ENCODE data around the gene RELCH. TPM values are rescaled to one million over a fixed set of nuclear protein-coding genes. Genes with fewer than 3 reads are reported as not detected.

RELCH gene
- total and polyA plus RNA-seq, 7 donors: 3.5 to 13.4 (median 9.8) TPM

DNA sequence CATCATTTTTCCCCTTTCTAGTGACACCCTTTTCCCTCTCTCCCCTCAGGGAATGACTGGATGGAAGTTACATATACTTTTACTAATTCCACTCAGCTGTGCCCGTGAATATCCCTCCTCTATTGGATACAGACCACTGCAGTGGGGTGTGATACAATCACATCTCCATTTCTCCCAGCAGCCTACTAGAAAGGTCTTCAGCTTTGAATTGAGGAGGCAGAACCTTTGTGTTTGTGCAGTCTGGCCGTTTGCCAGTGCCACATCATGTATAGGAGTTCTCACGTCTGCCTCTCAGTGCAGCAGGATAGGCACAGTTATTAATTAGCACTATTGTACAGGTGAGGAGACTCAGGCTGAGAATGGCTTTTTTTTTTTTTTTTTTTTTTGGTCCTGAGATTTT is 154.4 kb downstream of the RELCH start:
- H3K9me3 ChIP-seq: no peaks in the 10 kb centered on the region
- no peak overlapping the region for H3K27ac ChIP-seq
- no peak for ATAC-seq
- no peak for TF ChIP-seq CTCF (IDR thresholded peaks at IDR 0.05)
- 56 to 67% (median 59%) methylated on average over 3 of the region's 3 CpGs for WGBS, 3 donors
- H3K4me3 ChIP-seq: no peak overlapping the region
- no peak for DNase-seq
- H3K27me3 ChIP-seq (ENCODE audit: insufficient read depth in 3 of 3, low read length in 2 of 3): no peaks in the 10 kb centered on the region
- H3K36me3 ChIP-seq (ENCODE audit: insufficient read depth in 1 of 2, low read depth in 1 of 2): no peaks in the 10 kb centered on the region
- H3K4me1 ChIP-seq: no peaks in the 10 kb centered on the region
- intact Hi-C loops (cut with DNase I): no loop called here

DNA sequence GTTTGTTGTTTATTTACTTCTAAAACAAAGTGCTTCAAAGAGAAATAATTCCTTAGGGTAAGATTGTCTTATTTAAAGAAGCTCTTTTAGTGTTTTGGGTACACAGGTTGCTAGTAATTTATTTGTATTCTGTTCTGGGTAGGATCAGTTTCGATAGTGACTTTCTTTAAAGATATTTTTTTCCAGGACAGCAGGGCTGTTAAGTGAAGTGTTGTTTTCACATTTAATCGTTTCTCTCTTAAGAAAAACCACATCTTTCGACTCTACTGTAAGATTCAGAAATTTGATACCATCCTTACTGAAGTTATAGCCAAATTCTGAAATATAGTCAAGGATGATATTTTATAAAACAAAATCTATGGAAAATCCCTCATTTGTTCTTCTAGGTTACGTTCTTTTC is 155.8 kb downstream of the RELCH start:
- Histone ChIP-seq H3K27ac (no peak overlapping the region), H3K4me1 (no peaks in the 10 kb centered on the region), H3K27me3 (ENCODE audit: insufficient read depth in 3 of 3, low read length in 2 of 3) (no peaks in the 10 kb centered on the region), H3K4me3 (no peak overlapping the region), H3K9me3 (no peaks in the 10 kb centered on the region), H3K36me3 (ENCODE audit: insufficient read depth in 1 of 2, low read depth in 1 of 2) (no peaks in the 10 kb centered on the region)
- TF ChIP-seq CTCF (IDR thresholded peaks at IDR 0.05): no peak
- ATAC-seq: no peak
- no peak for DNase-seq
- intact Hi-C loops (cut with DNase I): no loop called here
- WGBS, 3 donors: 64 to 72% (median 67%) methylated on average over 4 of the region's 4 CpGs

DNA sequence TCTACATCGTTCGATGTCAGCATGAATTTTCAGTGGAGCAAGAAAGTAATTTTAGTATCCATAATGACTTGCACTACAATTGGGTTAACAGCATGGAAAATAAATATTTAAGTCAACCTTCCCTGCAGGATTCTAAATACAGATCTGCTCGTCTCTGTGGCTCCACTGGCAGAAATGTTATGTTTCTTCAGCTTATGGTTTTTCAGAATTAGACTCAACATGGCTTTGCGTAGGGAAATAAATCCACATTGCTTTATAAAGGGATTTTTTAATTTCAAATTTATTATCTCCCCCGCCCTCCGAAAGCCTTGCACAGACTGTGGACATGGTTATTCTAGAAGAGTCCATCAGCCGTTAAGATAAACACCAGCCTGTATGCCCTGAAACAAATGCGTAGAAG is 156.3 kb downstream of the RELCH start:
- no peaks in the 10 kb centered on the region for H3K36me3 ChIP-seq (ENCODE audit: insufficient read depth in 1 of 2, low read depth in 1 of 2)
- H3K4me3 ChIP-seq: no peak overlapping the region
- no peaks in the 10 kb centered on the region for H3K9me3 ChIP-seq
- 88 to 90% (median 89%) methylated on average over 8 of the region's 8 CpGs for WGBS, 3 donors
- no peaks in the 10 kb centered on the region for H3K4me1 ChIP-seq
- DNase-seq (no peak), ATAC-seq (no peak)
- H3K27me3 ChIP-seq (ENCODE audit: insufficient read depth in 3 of 3, low read length in 2 of 3): no peaks in the 10 kb centered on the region
- H3K27ac ChIP-seq: no peak overlapping the region
- TF ChIP-seq CTCF (IDR thresholded peaks at IDR 0.05): no peak
- intact Hi-C loops (cut with DNase I): no loop called here

- no peaks in the 10 kb centered on the region for H3K4me1 ChIP-seq
- H3K9me3 ChIP-seq: no peaks in the 10 kb centered on the region
- ATAC-seq (no peak), DNase-seq (no peak)
- no peak overlapping the region for H3K4me3 ChIP-seq
- intact Hi-C loops (cut with DNase I): no loop called here
- 89 to 93% (median 92%) methylated on average over 2 of the region's 2 CpGs for WGBS, 3 donors
- no peak for TF ChIP-seq CTCF (IDR thresholded peaks at IDR 0.05)
- no peaks in the 10 kb centered on the region for H3K27me3 ChIP-seq (ENCODE audit: insufficient read depth in 3 of 3, low read length in 2 of 3)
- H3K27ac ChIP-seq: no peak overlapping the region
- H3K36me3 ChIP-seq (ENCODE audit: insufficient read depth in 1 of 2, low read depth in 1 of 2): no peaks in the 10 kb centered on the region
These were observed 158.9 kb downstream of the RELCH start for GRCh38 chr18:62345909-62346308.

DNA sequence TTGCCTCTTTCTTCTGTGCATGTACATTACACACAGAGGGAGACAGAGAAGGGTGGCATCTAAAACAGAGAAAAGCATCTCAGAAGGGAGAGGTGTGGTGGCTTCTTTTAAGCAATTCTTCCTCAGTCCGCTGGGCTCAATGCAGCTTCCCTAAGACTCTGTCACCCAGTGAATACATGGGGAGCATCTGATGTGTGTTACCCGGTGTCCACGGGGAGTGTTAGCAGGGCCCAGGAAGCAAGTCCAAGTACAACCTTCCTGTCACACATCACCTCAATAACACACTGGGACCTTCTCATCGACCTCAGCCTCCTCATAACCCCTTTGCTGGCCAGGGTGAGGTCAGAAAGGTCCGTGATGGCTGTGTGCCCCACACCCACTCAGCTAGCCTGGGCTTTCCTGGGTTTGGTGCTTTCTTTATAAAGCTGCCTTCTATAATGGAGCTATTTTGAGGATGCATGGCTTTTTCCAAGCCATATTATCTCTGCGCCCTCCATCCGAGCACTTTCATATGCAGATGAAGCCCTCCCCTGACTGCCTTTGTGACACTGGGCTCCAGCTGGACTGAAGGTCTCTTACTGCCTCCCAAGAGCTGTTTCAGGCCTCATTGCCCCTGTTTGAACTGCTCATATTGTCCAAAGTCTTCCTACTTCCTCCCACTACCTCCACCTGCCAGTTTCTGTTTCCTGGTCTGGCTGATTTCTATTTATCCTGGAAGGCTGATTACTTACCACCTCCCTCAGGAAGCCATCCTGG is 159.5 kb downstream of the RELCH start:
- no peak overlapping the region for H3K4me3 ChIP-seq
- no peaks in the 10 kb centered on the region for H3K36me3 ChIP-seq (ENCODE audit: insufficient read depth in 1 of 2, low read depth in 1 of 2)
- intact Hi-C loops (cut with DNase I): no loop called here
- ATAC-seq (no peak), DNase-seq (no peak)
- no peaks in the 10 kb centered on the region for H3K9me3 ChIP-seq
- H3K4me1 ChIP-seq: no peaks in the 10 kb centered on the region
- no peak for TF ChIP-seq CTCF (IDR thresholded peaks at IDR 0.05)
- no peak overlapping the region for H3K27ac ChIP-seq
- no peaks in the 10 kb centered on the region for H3K27me3 ChIP-seq (ENCODE audit: insufficient read depth in 3 of 3, low read length in 2 of 3)
- WGBS, 3 donors: 73 to 78% (median 78%) methylated on average over 7 of the region's 7 CpGs

Data from psoas muscle (tissue), 8 donors.